ENCODE measurements around the gene TMEM135.

DNA sequence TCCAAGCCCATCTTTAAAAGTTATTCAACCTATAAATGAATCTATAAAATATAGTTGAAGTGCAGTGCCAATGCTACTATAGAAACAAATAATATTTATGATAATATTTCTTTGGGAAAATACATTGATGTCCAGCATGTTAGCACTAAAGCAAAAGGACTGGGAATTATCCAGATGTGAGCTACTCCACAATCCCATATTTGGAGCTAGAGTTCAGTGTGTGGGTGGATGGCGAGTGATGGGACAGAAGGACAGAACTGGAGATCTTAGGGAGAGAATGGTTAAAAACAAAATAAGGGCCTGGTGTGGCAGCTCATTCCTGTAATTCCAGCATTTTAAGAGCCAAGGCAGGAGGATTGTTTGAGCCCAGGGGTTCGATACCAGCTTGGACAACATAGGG, 216.8 kb downstream of the TMEM135 start:
- TF ChIP-seq, protein P1, sequence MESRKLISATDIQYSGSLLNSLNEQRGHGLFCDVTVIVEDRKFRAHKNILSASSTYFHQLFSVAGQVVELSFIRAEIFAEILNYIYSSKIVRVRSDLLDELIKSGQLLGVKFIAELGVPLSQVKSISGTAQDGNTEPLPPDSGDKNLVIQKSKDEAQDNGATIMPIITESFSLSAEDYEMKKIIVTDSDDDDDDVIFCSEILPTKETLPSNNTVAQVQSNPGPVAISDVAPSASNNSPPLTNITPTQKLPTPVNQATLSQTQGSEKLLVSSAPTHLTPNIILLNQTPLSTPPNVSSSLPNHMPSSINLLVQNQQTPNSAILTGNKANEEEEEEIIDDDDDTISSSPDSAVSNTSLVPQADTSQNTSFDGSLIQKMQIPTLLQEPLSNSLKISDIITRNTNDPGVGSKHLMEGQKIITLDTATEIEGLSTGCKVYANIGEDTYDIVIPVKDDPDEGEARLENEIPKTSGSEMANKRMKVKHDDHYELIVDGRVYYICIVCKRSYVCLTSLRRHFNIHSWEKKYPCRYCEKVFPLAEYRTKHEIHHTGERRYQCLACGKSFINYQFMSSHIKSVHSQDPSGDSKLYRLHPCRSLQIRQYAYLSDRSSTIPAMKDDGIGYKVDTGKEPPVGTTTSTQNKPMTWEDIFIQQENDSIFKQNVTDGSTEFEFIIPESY (IDR thresholded peaks at IDR 0.05; ENCODE audit: borderline replicate concordance, low read depth) = no peak
- TF ChIP-seq, protein P2, sequence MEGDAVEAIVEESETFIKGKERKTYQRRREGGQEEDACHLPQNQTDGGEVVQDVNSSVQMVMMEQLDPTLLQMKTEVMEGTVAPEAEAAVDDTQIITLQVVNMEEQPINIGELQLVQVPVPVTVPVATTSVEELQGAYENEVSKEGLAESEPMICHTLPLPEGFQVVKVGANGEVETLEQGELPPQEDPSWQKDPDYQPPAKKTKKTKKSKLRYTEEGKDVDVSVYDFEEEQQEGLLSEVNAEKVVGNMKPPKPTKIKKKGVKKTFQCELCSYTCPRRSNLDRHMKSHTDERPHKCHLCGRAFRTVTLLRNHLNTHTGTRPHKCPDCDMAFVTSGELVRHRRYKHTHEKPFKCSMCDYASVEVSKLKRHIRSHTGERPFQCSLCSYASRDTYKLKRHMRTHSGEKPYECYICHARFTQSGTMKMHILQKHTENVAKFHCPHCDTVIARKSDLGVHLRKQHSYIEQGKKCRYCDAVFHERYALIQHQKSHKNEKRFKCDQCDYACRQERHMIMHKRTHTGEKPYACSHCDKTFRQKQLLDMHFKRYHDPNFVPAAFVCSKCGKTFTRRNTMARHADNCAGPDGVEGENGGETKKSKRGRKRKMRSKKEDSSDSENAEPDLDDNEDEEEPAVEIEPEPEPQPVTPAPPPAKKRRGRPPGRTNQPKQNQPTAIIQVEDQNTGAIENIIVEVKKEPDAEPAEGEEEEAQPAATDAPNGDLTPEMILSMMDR (IDR thresholded peaks at IDR 0.05) = no peak

Data from SK-N-SH (cell line).